ENCODE results near the gene OGDH. TPM values are rescaled to one million over a fixed set of nuclear protein-coding genes. Genes with fewer than 3 reads are reported as not detected.
"Not testable (repeated sequence)": the region's sequence is repeated elsewhere in the genome, so short reads cannot be mapped to it uniquely, and the experiment has no call there.

Gene OGDH
- total RNA-seq, 1 donor, result 99.7 TPM

- peak; percentile 86 for DNase-seq (ENCODE audit: low read depth)
- no peak overlapping the region for H3K4me3 ChIP-seq (ENCODE audit: low read depth, low read length)
- TF ChIP-seq CTCF (IDR thresholded peaks at IDR 0.05; ENCODE audit: insufficient read depth, low read depth, low read length), result no peak
Measured at GRCh38 chr7:44727158-44727936, 120.9 kb downstream of the OGDH start.

GRCh38 chr7:44727937-44728262 is 121.5 kb downstream of the OGDH start:
- no peak for DNase-seq (ENCODE audit: low read depth)
- H3K4me3 ChIP-seq (ENCODE audit: low read depth, low read length), result no peak overlapping the region
- TF ChIP-seq CTCF (IDR thresholded peaks at IDR 0.05; ENCODE audit: insufficient read depth, low read depth, low read length), result no peak

DNA sequence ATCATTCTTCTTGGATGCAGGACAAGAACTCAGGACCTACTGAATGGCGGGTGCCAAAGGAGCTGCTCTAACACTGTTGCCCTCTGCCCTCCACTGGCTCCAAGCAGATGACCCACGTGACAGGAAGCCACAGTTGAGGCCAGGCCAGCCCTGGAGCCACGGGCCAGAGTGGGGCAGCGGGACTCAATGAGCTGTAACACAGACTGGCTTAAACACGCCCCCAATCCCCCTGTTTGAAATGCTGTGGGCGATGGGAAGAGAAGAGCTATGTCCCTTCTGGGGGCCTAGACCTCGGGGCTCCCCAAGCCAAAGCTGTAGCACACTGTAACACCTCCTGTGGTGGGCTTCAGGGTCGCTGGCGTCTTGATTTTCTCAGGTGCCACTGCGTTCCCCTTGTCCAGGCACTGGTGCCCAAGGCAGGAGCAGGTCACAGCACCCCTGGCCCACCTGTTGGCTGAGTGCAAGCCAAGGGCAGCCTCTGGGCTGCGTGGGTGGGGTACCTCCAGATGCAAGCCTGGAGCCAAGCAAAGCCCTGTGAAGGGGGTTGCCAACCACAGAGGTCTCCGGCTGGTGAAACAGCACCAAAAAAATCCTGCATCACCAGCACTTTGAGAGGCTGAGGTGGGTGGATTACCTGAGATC is 123.6 kb downstream of the OGDH start:
- H3K4me3 ChIP-seq (ENCODE audit: low read depth, low read length), result no peak overlapping the region
- TF ChIP-seq CTCF (IDR thresholded peaks at IDR 0.05; ENCODE audit: insufficient read depth, low read depth, low read length), result no peak
- no peak for DNase-seq (ENCODE audit: low read depth)

DNA sequence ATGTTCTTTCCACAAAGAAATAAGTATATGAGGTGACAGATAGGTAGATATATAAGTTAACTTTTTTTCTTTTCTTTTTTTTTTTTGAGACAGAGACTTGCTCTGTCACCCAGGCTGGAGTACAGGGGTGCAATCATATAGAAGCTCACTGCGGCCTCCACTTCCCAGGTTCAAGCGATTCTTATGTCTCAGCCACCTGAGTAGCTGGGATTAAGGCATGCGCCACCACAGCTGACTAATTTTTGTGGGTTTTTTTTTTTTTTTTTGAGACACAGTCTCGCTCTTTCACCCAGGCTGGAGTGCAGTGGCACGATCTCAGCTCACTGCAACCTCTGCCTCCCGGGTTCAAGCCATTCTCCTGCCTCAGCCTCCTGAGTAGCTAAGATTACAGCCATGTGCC is 126.5 kb downstream of the OGDH start:
- DNase-seq (ENCODE audit: low read depth), result not testable (repeated sequence)

GRCh38 chr7:44733708-44734481 is 127.5 kb downstream of the OGDH start:
- H3K4me3 ChIP-seq (ENCODE audit: low read depth, low read length), result no peak overlapping the region
- DNase-seq (ENCODE audit: low read depth), result peak; percentile 65
- TF ChIP-seq CTCF (IDR thresholded peaks at IDR 0.05; ENCODE audit: insufficient read depth, low read depth, low read length), result no peak

More for the DNA sequence above, 126.5 kb downstream of the OGDH start:
- not testable (repeated sequence) for H3K4me3 ChIP-seq (ENCODE audit: low read depth, low read length)

DNA sequence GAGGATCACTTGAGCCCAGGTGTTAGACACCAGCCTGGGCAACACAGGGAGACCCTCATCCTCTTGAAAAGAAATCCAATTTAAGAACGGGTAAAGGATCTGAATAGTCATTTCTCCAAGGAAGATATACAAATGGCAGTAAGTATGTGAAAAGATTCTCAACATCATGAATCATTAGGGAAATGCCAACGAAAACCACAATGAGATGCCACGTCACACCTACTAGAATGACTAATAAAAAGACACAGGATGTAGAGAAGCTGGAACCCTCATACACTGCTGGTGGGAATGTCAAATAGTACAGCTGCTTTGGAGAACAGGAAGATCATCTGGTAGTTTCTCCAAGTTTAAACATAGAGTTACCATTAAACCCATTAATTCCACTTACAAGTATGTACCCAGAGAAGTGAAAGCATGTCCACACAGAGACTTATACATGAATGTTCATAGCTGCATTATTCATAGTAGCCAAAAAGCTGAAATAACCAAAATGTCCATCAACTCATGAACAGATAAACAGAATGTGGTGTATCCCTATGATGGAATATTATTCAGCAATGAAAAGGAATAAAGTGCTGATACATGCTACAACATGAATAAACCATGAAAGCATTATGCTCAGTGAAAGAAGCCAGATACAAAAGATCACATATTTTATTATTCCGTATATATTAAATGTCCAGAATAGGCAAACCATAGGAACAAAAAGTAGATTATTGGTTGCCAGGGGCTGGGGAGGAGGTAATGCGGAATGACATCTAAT is 129.2 kb downstream of the OGDH start:
- no peak for TF ChIP-seq CTCF (IDR thresholded peaks at IDR 0.05; ENCODE audit: insufficient read depth, low read depth, low read length)
- H3K4me3 ChIP-seq (ENCODE audit: low read depth, low read length), result no peak overlapping the region

More for the DNA sequence above, 129.2 kb downstream of the OGDH start:
- DNase-seq (ENCODE audit: low read depth), result peak; percentile 97
